Stimulated activated CD8-positive, alpha-beta memory T cell treated with anti-CD3 and anti-CD28 coated beads, Interleukin-12 subunit alpha, Interleukin-12 subunit beta, amount 100 ng/mL, for 4 hours (primary cell): ENCODE measurements around the gene CERS4.
"Not testable (repeated sequence)": the region's sequence is repeated elsewhere in the genome, so short reads cannot be mapped to it uniquely, and the experiment has no call there.

ENCODE experiments used
- DNase-seq: peaks from one replicate; pipeline ENCODE4 v3.0.0-alpha.2; 2020; ENCODE audit warnings: low read depth

Gene CERS4

GRCh38 chr19:8242211-8242821 lies 33.1 kb downstream of the CERS4 start:
- no peak for DNase-seq

GRCh38 chr19:8243146-8243545 lies 34.0 kb downstream of the CERS4 start:
- no peak for DNase-seq

GRCh38 chr19:8244442-8244841 lies 35.3 kb downstream of the CERS4 start:
- no peak for DNase-seq

GRCh38 chr19:8245869-8246835 lies 37.0 kb downstream of the CERS4 start:
- no peak for DNase-seq

- DNase-seq: not testable (repeated sequence)
Observed at GRCh38 chr19:8247129-8247890, 38.1 kb downstream of the CERS4 start.

GRCh38 chr19:8248348-8249328 lies 39.5 kb downstream of the CERS4 start:
- no peak for DNase-seq

- DNase-seq: no peak
Observed at GRCh38 chr19:8250596-8250995, 41.4 kb downstream of the CERS4 start.

GRCh38 chr19:8251025-8251472 lies 41.9 kb downstream of the CERS4 start:
- no peak for DNase-seq

- peak; percentile 66 for DNase-seq
Observed at GRCh38 chr19:8252922-8253589, 43.9 kb downstream of the CERS4 start.

GRCh38 chr19:8253678-8254077 lies 44.5 kb downstream of the CERS4 start:
- DNase-seq: no peak

GRCh38 chr19:8254286-8255001 lies 45.3 kb downstream of the CERS4 start:
- no peak for DNase-seq

GRCh38 chr19:8255426-8256125 lies 46.4 kb downstream of the CERS4 start:
- DNase-seq: no peak

- DNase-seq: no peak
Observed at GRCh38 chr19:8256276-8257051, 47.3 kb downstream of the CERS4 start.

- DNase-seq: no peak
Observed at GRCh38 chr19:8257052-8257443, 47.9 kb downstream of the CERS4 start.

- no peak for DNase-seq
Observed at GRCh38 chr19:8259142-8259921, 50.2 kb downstream of the CERS4 start.

- DNase-seq: no peak
Observed at GRCh38 chr19:8259922-8260247, 50.7 kb downstream of the CERS4 start.

- DNase-seq: no peak
Observed at GRCh38 chr19:8261347-8261746, 52.2 kb downstream of the CERS4 start.

GRCh38 chr19:8261881-8262280 lies 52.7 kb downstream of the CERS4 start:
- DNase-seq: no peak
